Astrocyte (in vitro differentiated cells and primary cell): ENCODE results near the gene ADAMTS19.

Source experiments
- CTCF ChIP-seq: IDR thresholded peaks from 2 replicates; pipeline ENCODE4 v1.5.1; 2011; ENCODE audit warnings: low read depth, mild to moderate bottlenecking, inconsistent platforms, low read length, moderate library complexity; ENCODE audit not compliant: insufficient read depth
- EZH2 ChIP-seq: IDR thresholded peaks from 2 replicates; pipeline ENCODE4 v1.6.1; 2012; ENCODE audit warnings: mild to moderate bottlenecking, low read length, inconsistent platforms; ENCODE audit not compliant: insufficient read depth

GRCh38 chr5:129412721-129413120, 47.4 kb upstream of the ADAMTS19 start:
- no peak for TF ChIP-seq CTCF
- TF ChIP-seq EZH2, result no peak
